KMS-11 (cell line): ENCODE data around the gene ADGRB3.

Experiments
- H2AFZ ChIP-seq: fragments of 200-600 bp; sonication (generic); 2 replicates; pipeline ENCODE4 v1.6.1; 2016; ENCODE audit warnings: antibody characterized with exemption, mixed run types, low read depth
- H3K27ac ChIP-seq: fragments of 200-600 bp; sonication (generic); 2 replicates; pipeline ENCODE4 v1.6.1; 2016; ENCODE audit warnings: mild to moderate bottlenecking, mixed run types
- H3K27me3 ChIP-seq: fragments of 200-600 bp; sonication (generic); 2 replicates; pipeline ENCODE4 v1.6.1; 2017; ENCODE audit warnings: mild to moderate bottlenecking, low read depth, mixed run types, moderate library complexity; ENCODE audit not compliant: insufficient read depth
- H3K36me3 ChIP-seq: fragments of 200-600 bp; sonication (generic); 2 replicates; pipeline ENCODE4 v1.6.1; 2017; ENCODE audit warnings: mild to moderate bottlenecking, mixed run types; ENCODE audit not compliant: insufficient read depth
- H3K4me1 ChIP-seq: fragments of 200-600 bp; sonication (generic); 2 replicates; pipeline ENCODE4 v1.6.1; 2016; ENCODE audit warnings: mild to moderate bottlenecking, low read depth, mixed run types; ENCODE audit not compliant: poor library complexity, severe bottlenecking
- H3K4me2 ChIP-seq: fragments of 200-600 bp; sonication (generic); 2 replicates; pipeline ENCODE4 v1.7.0; 2016; ENCODE audit warnings: mild to moderate bottlenecking, mixed run types
- H3K4me3 ChIP-seq: fragments of 200-600 bp; sonication (generic); IDR thresholded peaks from 2 replicates; pipeline ENCODE4 v1.6.1; 2017; ENCODE audit warnings: low read depth, low read length, mixed read lengths; ENCODE audit not compliant: insufficient read depth
- H3K79me2 ChIP-seq: fragments of 200-600 bp; sonication (generic); 2 replicates; pipeline ENCODE4 v1.6.1; 2016; ENCODE audit warnings: low read depth, mixed run types; ENCODE audit not compliant: insufficient read depth
- H3K9ac ChIP-seq: fragments of 200-600 bp; sonication (generic); 2 replicates; pipeline ENCODE4 v1.6.1; 2016; ENCODE audit warnings: mild to moderate bottlenecking, mixed run types
- H4K20me1 ChIP-seq: fragments of 200-600 bp; sonication (generic); 2 replicates; pipeline ENCODE4 v1.6.1; 2016; ENCODE audit warnings: mild to moderate bottlenecking, mixed run types; ENCODE audit not compliant: insufficient read depth
- TF ChIP-seq, protein P1 (sequence below): fragments of 200-600 bp; sonication (generic); conservative IDR thresholded peaks from 2 replicates; pipeline ENCODE4 v1.6.1; 2017; ENCODE audit warnings: low read depth, mild to moderate bottlenecking, antibody characterized with exemption, low read length, moderate library complexity, mixed read lengths

The ADGRB3 gene

DNA sequence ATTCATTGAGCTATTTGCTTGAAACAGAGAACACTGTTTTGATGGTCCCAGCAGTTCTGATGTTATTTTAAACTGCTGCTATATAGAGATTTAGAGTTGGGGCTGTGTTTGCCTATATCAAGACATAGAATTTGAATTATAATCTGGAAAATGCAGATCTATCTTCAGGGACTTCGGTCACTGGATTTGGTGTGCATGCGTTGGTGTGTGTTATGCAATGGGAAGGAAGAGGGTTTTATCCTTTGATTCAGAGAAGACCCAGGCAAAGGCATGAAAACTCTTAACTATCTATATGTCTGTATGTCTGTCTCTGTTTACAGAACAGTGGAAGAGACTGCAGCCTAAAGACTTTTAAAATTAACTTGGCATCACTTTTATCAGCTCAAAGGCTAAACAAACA lies 2.0 kb downstream of the ADGRB3 start:
- H3K27me3 ChIP-seq = no peaks in the 10 kb centered on the region
- H3K4me1 ChIP-seq = peaks cover 8% of the 10 kb centered on the region
- TF ChIP-seq, protein P1, sequence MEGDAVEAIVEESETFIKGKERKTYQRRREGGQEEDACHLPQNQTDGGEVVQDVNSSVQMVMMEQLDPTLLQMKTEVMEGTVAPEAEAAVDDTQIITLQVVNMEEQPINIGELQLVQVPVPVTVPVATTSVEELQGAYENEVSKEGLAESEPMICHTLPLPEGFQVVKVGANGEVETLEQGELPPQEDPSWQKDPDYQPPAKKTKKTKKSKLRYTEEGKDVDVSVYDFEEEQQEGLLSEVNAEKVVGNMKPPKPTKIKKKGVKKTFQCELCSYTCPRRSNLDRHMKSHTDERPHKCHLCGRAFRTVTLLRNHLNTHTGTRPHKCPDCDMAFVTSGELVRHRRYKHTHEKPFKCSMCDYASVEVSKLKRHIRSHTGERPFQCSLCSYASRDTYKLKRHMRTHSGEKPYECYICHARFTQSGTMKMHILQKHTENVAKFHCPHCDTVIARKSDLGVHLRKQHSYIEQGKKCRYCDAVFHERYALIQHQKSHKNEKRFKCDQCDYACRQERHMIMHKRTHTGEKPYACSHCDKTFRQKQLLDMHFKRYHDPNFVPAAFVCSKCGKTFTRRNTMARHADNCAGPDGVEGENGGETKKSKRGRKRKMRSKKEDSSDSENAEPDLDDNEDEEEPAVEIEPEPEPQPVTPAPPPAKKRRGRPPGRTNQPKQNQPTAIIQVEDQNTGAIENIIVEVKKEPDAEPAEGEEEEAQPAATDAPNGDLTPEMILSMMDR = no peak
- H2AFZ ChIP-seq = no peak overlapping the region
- no peak overlapping the region for H3K9ac ChIP-seq
- no peaks in the 10 kb centered on the region for H3K36me3 ChIP-seq
- H3K79me2 ChIP-seq = no peaks in the 10 kb centered on the region
- no peak overlapping the region for H3K4me3 ChIP-seq
- no peak overlapping the region for H3K27ac ChIP-seq
- no peaks in the 10 kb centered on the region for H4K20me1 ChIP-seq
- no peak overlapping the region; the same call in 1 of the 2 replicates for H3K4me2 ChIP-seq

DNA sequence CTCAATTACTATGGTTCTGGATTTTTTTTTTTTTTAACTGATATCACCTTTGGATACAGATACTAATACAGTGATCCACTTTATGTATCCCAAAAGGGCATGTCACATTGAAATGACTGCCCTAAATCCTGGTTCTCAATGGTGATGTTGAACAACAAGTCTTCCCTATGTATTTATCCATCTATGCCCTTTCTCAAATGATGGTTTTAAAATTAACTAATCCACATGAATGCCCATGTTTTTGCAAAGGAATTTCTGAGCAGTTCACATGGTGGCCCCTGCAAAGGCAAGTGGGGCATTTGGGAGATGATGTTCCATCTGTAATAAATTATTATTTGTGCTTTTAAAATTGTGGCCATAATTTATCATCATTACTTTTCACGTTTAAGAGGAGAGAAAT lies 2.7 kb downstream of the ADGRB3 start:
- Histone ChIP-seq H3K79me2 (no peaks in the 10 kb centered on the region), H3K4me3 (no peak overlapping the region)

DNA sequence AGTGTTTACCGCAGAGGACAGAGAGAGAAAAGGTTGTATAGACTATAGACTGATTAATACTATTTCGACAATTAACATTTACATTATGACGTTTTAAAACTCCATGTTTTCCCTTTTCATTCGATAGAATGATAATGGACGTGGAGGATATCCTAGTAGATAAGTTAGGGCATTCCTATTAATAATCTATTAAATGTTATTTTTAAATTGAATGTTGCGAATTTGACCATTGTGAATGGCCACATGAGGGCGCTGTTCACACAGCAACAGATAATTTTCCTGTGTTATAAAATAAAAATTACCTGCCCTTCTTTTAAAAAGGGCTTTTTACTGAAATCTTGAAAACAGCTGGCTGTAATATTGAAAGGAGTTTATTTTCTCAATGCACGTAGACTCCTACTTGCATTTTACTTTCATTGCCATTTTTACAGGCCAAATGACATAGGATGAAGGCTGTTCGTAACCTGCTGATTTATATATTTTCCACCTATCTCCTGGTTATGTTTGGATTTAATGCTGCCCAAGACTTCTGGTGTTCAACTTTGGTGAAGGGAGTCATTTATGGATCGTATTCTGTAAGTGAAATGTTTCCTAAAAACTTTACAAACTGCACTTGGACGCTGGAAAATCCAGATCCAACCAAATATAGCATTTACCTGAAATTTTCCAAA lies 3.3 kb downstream of the ADGRB3 start:
- H2AFZ ChIP-seq = no peak overlapping the region
- TF ChIP-seq, protein P1 = peak; percentile 75
- no peaks in the 10 kb centered on the region for H4K20me1 ChIP-seq
- no peaks in the 10 kb centered on the region for H3K79me2 ChIP-seq
- H3K27ac ChIP-seq = no peak overlapping the region
- H3K9ac ChIP-seq = no peak overlapping the region
- no peaks in the 10 kb centered on the region for H3K27me3 ChIP-seq
- H3K4me1 ChIP-seq = peaks cover 8% of the 10 kb centered on the region
- H3K4me2 ChIP-seq = no peak overlapping the region
- no peak overlapping the region for H3K4me3 ChIP-seq
- no peaks in the 10 kb centered on the region for H3K36me3 ChIP-seq

More for the DNA sequence above, 2.7 kb downstream of the ADGRB3 start:
- peaks cover 8% of the 10 kb centered on the region for H3K4me1 ChIP-seq
- H3K27me3 ChIP-seq = no peaks in the 10 kb centered on the region
- H4K20me1 ChIP-seq = no peaks in the 10 kb centered on the region
- H3K4me2 ChIP-seq = no peak overlapping the region
- TF ChIP-seq, protein P1 = no peak
- no peaks in the 10 kb centered on the region for H3K36me3 ChIP-seq
- no peak overlapping the region for H2AFZ ChIP-seq
- no peak overlapping the region for H3K27ac ChIP-seq
- no peak overlapping the region for H3K9ac ChIP-seq

DNA sequence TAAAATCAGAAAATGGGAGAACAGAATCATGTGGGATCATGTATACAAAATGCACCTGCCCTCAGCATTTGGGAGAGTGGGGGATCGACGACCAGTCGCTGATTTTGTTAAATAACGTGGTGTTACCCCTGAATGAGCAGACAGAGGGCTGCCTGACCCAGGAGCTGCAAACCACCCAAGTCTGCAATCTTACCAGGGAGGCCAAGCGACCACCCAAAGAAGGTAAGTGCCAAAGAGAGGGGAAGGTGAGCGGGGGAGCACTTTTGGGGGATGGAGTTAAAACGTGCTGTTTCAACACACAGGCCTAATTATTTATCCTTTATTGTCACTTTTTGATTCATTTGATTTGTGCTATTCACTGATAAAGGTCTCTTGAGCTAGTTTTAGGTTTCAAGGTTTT lies 4.1 kb downstream of the ADGRB3 start:
- no peak overlapping the region for H2AFZ ChIP-seq
- no peak overlapping the region for H3K9ac ChIP-seq
- peaks cover 8% of the 10 kb centered on the region for H3K4me1 ChIP-seq
- H3K36me3 ChIP-seq = no peaks in the 10 kb centered on the region
- H3K4me3 ChIP-seq = no peak overlapping the region
- no peaks in the 10 kb centered on the region for H3K79me2 ChIP-seq
- no peaks in the 10 kb centered on the region for H3K27me3 ChIP-seq
- no peaks in the 10 kb centered on the region for H4K20me1 ChIP-seq
- H3K4me2 ChIP-seq = no peak overlapping the region
- no peak overlapping the region for H3K27ac ChIP-seq
- TF ChIP-seq, protein P1 = no peak
